GM04503 (cell line): ENCODE data around the gene TMEM97.
A peak's percentile ranks its signal among the peaks of the same experiment; 100 is the strongest.
"Not testable (repeated sequence)": the region's sequence is repeated elsewhere in the genome, so short reads cannot be mapped to it uniquely, and the experiment has no call there.

Source experiments
- DNase-seq: peaks from one replicate; pipeline ENCODE4 v3.0.0-alpha.2; 2012; ENCODE audit warnings: low read depth

Gene TMEM97

DNA sequence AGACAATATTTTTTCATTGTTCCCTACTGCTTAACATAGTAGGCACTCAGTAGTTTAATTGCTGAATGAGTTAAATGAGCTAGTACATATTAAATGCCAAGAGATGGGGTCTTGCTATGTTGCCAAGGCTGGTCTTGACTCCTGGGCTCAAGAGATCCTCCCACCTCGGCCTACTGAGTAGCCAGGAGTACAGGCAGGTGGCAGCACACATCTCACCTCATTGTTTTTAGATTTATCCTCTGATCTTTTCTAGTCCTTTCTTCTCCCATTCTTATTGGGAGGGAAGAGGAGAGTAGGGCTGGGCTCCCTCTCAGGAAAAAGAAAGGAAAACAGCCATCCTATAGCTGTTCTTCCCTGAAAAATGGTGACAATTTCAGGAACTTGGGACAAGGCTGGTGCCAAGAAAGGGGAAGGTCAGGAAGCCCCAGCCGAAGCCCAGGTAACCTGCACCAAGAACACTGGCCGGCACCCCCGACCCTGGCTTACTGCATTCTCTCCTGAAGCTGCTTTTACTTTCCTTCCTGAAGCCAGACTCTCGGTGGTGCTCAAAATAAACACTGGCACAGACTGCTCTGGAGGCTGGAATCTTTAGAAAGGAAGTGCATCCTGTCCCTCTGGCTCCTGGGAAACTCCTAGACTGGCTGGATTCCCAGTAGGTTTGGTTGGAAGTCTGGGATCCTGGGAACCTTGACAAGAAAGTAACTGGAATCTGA, 19.2 kb downstream of the TMEM97 start:
- DNase-seq: peak; percentile 34

DNA sequence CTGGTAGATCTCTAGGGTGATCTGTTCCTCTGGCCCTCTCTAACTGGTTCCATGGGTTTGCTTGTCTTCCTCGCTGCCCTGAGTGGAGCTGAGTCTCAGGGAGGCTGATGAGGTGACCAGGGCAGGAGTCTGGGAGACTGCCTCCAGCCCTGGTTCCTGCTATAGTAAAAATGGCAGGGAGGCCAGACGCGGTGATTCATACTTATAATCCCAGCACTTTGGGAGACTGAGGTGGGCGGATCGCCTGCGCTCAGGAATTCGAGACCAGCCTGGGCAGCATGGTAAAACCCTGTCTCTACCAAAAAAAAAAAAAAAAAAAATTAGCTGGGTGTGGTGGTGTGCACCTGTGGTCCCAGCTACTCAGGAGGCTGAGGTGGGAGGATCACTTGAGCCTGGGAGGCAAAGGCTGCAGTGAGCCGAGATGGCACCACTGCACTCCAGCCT, 19.8 kb downstream of the TMEM97 start:
- not testable (repeated sequence) for DNase-seq

DNA sequence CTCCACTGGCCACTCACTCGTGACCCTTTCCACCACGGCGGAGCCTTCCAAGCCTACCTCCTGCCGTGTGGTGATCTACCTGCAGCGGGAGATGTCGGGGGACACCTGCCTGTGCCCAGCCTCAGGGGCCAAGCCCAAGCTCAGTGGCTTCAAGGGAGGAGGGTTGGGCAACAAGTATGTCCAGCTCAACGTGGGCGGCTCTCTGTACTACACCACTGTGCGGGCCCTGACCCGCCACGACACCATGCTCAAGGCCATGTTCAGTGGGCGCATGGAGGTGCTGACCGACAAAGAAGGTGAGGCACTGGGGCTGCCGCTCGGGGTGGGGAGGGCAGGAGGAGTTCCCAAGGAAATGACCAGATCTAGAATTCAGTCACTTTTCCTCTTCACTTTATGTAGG, 20.4 kb downstream of the TMEM97 start:
- DNase-seq: no peak

DNA sequence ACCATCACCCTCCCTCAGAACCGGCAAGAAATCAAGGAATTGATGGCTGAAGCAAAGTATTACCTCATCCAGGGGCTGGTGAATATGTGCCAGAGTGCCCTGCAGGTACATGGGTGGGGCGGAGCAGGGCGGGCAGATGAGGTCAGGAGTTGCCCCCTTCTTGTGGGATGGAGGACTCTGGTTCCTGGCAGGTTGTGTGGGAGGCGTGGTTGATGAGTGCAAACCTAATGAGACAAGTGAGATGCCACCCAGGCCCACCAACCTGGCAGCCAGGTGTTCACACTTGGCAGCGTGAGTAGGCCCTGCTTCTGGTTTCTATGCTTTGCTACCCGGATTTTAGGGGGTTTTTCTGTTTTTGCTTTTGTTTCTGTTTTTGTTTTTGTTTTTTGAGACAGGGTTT, 21.4 kb downstream of the TMEM97 start:
- DNase-seq: no peak

DNA sequence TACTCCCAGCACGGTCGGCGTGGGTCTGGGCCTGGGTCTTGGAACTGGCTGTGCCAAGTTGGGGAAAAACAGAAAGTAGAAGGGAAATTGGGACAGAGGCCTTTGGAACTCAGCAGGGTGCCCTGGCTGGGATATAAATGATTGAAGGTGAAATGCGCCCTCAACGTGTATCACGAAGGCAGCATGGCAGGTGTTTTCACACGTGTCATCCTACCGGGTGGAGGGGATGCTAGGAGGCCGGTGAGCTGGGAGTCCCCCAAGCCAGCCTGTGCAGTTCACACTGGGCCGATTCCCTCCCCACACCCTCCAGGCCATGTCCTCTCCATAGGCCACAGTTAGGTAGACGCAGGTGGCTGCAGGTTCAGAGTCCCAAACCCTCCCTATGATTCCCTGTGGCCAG, 22.5 kb downstream of the TMEM97 start:
- DNase-seq: no peak

DNA sequence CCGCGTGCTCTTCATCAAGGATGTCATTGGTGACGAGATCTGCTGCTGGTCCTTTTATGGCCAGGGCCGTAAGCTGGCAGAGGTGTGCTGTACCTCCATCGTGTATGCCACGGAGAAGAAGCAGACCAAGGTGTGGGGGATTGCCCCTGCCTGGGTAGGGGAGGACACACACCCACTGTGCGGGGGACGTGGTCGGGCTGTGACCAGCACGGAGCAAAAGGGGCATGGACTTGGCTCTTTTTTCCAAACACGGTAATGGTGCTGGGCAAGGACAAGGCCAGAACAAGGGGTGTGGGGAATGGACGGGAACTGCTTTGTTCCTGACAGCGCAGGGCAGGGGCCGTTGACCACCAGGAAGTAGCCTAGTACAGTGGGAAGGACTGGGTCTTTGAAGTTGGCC, 23.3 kb downstream of the TMEM97 start:
- DNase-seq: no peak

DNA sequence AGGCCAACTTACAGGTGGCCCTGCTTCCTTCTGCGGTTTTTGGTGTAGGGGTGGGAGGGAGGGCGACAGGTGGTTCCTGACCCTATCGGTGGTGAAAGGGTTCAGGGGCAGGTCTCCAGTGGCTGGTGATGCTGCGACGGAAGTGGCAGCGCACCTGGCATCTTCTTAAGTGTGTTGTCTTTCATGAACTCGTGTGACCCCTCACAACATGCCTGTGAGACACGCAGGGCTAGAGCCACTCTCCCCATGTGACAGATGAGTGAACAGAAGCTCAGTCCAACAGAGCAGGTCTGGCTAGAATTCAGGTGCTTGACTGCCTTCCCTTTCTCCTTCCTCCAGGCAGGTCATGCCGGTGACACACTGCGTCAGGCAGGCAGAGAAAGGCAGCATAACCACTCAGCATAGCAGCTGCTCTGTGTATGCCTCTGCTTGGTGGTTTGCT, 24.5 kb downstream of the TMEM97 start:
- no peak for DNase-seq

DNA sequence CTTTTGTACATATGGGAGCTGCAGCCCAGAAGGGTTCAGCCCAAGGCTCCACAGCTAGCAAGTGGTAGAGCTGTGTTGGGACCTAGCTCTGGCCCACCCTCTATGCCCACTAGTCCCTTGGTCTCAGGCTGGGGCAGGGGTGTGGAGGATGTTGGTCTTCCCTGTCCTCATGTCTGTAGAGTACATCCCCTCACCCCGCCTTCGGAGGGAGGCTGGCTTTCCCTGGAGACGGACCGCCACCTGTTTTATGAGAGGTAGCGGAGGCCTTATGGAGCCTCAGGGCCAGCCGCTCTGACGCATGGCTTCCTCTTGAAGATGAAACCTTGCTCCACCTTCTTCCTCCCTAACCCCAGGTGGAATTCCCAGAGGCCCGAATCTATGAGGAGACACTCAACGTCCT, 25.0 kb downstream of the TMEM97 start:
- DNase-seq: no peak

DNA sequence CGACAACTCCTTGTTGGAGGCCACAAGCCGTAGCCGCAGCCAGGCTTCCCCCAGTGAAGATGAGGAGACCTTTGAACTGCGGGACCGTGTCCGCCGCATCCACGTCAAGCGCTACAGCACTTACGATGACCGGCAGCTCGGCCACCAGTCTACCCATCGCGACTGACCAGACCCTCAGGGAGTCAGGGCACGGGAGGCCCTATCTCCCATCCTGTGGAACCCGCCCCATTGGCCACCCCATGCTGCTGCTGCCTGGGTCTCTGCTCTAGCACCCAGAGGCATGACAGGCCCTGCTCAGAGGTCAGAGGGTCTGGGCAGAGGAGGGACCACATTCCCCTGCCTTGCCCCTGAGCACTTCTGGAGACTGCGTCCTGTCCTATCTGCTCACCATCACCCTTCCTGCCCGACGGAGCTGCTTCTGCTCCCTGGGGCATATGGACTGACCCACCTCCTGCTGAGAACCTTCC, 25.5 kb downstream of the TMEM97 start:
- DNase-seq: no peak

DNA sequence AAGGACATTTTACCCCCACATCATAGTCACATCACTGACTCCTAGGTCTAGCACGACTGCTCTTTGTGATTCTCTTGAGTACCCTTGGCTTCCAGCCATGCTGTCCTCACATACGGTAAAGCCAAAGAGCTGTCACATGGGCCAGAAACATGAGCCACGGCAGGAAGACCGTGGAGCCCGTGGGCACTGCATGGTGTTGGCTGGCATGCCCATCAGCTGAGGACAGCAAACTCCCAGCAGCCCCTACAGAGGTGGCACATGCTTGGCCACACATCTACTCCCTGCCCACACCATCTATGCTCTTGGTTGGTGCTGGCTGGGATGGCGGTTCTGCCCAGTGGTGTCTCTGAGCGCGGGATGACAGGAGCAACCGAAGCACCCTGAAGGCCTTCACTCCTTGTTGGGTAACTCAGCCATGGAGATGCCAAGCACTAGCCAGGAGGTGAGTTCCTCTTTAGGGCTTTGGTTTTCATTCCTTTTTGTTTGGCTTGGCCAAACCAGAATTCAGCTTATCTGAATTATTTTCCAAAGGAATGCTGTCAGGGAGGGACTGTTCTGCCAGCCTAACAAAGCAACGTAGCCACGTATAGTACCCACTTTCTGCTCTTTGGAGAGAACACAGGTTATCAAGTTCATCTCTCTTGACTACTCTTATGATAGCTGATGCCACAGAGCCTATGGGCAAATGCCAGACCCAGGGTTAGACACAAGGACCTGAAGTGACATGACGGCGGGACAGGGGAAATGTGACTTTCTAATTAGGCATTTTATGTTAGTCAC, 26.6 kb downstream of the TMEM97 start:
- no peak for DNase-seq

DNA sequence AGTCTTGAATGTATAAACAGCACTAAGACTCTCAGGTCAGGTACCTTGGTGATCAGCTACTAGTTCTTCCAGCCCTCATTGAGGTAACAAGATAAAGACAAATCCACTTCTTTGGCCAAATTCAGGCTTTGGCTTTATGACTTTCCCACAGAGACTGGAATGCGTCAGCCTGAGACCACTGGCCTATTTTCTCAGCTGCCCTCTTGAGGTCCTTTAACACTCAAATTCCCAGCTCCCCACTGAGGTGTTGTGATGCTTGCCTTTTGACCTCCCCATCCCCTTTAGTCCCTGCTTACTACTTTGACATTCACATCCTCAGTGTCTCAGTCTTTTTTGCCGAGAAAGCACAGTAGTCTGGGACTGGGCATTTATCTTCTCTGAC, 27.2 kb downstream of the TMEM97 start:
- no peak for DNase-seq

DNA sequence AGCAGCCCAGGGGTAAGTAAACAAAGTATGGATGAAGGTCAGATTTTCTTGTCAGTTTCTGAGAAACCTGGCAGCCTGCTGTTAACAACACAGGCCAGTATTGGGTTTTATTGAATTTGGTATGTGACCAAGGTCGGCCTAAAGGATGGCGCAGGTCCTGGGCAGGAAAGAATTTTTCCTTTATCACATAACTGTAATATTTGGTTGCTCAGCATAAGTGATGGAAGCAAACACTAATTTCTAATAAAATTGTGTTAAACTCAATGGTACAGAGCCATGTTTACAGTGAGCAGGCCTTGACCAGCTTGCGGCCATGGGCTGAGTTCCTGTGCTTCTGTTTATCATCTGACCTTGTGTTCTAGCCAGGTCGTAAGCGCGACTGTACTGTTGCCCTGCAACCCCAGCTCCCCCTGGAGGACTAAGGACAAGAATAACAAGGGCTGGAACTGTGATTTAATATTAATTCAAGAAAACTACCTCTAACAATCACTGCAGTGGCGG, 27.8 kb downstream of the TMEM97 start:
- no peak for DNase-seq

DNA sequence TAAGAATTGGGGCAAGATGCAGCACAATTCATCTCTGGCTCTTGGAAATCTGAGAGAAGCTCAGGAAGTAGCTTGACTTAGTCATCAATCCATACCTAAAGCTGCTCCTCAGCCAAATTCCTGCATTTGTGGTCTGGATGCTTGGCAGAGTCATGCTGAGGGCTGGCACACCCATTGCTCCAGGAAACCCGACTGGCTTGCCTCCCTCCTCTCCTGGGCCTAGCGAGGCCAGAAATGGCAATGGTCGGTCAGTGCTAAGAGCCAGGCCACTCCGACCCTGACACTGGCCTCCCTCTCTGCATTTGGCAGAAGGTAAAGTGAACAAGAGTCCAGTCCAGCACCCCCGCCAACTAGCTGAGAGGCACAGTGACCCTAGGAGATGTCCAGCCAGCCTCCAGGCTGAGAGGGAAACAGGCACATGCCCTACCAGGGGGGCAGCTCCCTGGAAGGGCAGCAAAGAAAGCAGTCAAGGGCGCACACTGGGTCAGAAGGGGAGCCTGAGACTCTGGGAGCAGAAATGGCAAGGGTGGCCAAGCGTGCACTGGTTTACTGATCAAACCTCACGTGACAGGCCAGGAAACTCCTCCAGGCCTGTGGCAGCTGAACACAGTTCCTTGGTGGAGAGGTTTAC, 28.4 kb downstream of the TMEM97 start:
- peak; percentile 84 for DNase-seq

DNA sequence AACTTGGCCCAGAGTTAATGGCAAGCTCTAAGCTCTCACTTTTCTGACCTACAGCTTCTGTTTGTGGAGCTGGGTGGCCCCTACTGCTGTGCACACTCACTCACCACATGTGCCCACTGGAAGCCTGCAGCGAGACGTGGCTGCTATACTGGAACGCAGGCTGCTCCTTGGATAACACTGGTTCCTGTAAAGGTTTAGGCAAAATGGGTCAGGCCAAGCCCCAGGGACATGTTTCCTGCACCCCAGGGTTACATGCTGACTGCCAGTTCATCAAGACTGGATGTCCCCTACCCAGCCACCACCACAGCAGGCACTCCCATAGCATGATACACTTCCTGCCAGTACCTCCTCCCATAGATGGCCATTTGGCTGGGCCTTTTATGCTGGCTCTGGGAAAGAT, 30.0 kb downstream of the TMEM97 start:
- no peak for DNase-seq

DNA sequence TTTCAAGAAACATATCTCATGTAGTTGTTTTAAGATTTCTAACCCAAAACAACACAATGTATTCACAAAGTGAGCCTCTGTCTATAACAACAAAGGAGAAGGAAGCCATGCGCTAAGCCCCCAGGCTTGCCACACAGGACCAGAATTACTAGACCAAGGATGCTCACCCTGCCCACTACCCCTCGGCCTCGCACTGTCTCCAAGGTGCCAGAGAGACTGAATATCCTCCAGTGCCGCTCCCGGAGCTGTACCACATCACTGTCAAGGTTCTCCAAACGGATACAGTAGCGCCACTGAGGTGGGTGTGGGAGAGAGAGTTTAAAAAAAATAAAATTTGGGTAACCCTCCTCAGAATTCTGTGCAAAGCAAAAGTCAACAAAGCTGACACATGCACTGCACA, 31.3 kb downstream of the TMEM97 start:
- DNase-seq: no peak

DNA sequence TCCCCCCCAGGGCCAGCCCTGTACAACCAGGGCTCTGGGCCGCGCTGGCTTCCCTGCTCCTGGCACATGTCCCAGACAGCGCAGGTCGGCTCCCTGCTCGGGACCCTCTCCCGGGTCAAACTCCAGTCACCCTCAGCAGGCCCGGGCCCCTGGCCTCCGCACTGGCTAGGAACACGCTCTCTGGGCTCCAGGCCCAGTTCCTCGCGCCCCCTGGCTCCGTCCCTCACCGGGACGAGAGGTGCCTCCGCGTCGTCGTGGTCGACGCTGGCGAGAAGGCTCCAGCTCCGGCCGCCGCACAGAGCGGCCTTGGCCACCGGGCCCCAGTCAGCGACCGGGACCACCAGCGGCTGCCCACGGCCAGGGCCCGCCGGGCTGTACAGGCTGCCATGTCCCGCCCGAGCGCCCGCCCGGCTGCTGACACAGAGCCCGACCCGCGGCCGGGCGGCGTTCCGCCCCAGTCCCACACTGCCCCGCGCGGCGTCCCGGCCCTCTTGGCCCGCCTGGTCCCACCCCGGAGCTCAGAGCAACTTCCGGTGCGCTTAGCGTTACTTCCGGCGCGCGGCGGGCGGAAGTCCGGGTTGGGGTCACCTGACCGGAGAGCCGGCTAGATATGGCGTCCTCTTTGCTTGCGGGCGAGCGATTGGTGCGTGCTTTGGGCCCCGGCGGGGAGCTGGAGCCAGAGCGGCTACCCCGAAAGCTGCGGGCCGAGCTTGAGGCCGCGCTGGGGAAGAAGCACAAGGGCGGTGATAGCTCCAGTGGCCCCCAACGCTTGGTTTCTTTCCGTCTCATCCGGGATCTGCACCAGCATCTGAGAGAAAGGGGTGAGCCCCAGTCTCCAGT, 38.3 kb downstream of the TMEM97 start, which contains the start of gene POLDIP2:
POLDIP2 (minus strand) TSS at position 467 of the 840 bp plus-strand sequence; CDS start at position 388, 79 bp downstream.
- DNase-seq: peak; percentile 66

DNA sequence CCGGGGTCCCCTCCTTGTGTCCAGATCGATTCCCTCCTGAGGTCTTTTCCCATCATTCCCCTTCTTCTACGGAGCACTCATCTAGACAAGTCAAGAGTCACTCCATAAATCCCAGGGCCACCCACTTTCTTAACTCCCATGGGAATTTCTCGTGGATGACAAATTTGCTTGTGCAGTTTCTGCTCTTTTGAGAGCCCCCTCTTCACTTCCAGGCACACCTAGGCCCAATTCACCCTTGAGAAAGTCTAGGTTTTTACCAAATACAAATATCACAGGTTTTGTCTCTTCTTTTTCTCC, 38.8 kb downstream of the TMEM97 start:
- DNase-seq: no peak

DNA sequence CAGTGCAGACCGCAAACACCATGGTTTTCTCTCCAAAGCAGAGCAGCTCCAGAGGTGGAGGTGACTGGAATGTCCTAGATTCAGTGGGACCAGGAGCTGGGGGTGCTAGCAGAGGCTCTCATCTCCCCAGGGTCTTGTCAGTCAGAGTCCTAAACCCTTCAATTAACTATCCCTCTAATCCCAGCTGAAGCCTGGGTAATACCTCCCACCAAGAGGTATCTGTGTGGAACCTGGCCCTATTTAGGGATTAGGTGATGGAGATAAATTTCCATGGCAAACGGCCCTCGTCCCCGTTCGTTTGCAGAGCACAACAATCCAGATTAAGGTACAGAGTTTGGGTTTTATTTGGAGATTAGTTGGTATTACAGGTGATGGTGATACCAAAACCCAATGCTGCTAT, 44.2 kb downstream of the TMEM97 start:
- DNase-seq: no peak

DNA sequence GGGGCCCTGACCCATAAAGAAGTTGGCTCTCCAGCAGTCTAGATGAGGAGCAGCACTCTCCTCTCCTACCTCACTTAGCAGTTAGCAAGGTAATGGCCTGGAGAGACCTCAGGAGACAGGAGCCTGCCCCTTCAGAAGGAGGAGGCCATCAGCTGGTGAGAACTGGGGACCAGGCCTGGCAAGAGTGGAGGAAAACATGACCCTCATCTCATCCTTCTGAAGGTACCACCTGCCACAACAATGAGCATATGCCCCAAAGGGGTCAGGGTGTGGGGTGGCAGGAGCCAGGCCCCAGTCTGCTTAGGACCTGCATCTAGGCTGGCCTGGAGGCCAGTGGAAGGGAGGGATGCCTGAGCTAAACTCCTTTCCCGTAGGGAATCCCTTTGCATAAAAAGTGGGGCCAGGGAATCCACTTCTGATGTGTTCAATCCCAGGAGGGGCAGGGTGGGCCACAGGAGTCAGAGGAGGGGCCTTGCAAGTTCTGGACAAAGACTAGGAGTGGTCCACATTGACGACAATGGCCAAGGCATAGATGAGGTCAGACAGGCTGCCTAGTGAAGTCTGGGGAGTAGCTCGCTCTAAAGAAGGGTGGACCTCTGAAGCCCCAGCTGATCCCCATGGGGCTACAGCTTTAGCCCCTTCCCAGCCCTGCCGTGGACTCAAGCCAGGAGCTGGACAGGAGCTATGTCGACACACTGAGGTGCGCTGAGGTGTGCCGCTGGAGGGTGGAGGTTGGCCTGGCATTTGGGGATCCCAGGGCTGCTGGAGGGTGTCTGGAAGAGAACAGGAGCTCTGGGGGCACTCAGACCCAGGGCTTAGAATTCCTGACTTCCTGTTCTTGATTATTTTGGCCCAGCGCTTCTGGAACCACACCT, 45.0 kb downstream of the TMEM97 start:
- no peak for DNase-seq

DNA sequence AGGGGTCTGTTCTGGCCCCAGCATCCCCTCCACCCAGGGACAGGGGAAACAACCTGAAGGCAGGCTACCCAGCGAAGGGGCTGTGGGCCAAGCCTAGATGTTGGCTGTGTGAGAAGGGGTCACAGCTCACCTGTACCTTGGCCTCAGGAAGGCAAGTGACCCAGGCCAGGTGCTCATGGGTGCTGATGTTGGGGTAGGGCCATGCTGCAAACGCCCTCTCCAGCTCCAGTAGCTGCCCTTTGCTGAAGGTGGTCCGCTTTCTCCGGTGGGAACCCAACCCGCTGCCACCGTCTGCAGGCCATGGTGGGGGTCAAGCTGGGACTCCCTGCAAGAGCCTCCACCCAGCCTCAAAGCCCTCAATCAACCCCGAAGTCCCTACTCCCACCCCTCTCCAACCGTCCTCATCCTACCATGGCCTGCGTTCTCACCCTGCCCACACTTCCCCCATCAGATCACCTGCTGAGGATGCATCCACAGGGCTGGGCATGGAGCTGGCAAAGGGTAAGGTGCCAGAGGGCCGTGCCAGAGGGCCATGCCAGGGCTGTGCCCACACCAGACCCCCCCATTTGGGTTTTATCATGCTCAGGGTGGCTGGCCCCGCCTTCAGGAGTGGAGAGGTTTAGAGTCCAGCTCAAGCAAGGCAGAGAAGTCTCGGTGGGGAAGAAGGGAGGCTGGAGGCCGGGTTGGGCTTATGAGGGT, 45.8 kb downstream of the TMEM97 start, which contains the start of gene SEBOX:
SEBOX (minus strand) TSS at position 535 of the 699 bp plus-strand sequence; CDS start at position 487, 48 bp downstream.
- DNase-seq: no peak
